GDM1 (cell line): ENCODE data around the gene GABBR2.

ENCODE experiments used
- DNase-seq: peaks from one replicate; lab custom pipeline; 2025; lab: John Stamatoyannopoulos, UW

GABBR2 gene

DNA sequence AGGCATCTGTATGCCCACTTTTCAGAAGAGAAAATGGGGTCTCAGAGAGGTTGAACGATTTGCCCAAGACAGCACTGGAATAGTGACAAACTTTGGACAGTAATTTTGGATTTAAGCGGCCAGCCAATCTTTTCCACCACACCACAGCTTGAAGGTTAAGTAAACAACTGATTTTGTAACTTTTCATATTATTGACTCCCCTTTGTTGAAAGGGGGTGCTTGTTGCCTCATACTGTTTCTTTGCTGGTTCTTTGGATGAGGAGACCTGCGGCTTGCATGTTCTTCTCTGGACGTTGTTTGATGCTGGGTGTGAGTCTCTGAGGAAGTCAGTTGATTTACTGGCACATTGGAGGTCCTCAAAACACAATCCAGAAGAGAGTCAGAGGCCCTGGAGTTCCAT, 11.7 kb upstream of the GABBR2 start:
- no peak for DNase-seq

DNA sequence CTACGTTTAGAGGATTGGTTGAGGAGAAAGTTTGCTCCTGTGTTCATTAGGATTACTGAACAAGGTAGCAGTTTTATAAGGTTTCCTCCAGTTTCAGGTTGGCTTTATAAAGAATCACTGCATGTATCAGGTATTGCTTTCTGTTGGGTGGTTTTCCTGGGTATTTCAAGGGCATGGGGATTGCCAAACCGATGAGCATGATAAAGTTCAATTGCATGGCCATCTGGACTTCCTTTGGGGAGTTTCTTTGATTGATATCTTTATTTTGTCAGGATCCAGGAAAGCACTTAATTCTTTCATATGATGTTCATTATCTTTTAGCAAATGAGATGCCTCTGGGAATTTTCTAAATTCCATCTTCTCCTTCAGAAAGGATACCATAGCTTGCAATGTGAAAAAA, 10.3 kb upstream of the GABBR2 start:
- no peak for DNase-seq

DNA sequence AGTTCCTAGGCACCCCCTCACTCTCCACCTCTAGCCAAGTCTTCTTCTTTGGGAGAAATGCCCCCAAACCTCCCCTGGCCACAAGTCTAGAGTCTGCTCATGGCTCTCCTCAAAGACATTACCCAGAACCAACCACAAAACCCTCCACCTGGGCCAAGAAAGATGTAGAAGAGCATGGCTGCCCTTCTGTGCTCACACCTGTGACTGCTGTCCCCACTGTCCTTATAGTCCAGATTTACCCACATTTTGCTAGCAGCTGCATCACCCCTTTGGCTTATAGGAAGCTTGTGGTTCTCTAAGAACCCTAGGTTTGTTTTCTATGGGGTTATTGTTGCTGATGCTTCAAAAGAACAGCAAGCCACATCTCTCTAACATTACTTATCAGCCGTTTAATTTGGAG, 6.1 kb upstream of the GABBR2 start:
- DNase-seq = no peak

GRCh38 chr9:98712987-98713386, 4.3 kb upstream of the GABBR2 start:
- DNase-seq = no peak

GRCh38 chr9:98709968-98710965, 1.5 kb upstream of the GABBR2 start:
- DNase-seq = no peak

DNA sequence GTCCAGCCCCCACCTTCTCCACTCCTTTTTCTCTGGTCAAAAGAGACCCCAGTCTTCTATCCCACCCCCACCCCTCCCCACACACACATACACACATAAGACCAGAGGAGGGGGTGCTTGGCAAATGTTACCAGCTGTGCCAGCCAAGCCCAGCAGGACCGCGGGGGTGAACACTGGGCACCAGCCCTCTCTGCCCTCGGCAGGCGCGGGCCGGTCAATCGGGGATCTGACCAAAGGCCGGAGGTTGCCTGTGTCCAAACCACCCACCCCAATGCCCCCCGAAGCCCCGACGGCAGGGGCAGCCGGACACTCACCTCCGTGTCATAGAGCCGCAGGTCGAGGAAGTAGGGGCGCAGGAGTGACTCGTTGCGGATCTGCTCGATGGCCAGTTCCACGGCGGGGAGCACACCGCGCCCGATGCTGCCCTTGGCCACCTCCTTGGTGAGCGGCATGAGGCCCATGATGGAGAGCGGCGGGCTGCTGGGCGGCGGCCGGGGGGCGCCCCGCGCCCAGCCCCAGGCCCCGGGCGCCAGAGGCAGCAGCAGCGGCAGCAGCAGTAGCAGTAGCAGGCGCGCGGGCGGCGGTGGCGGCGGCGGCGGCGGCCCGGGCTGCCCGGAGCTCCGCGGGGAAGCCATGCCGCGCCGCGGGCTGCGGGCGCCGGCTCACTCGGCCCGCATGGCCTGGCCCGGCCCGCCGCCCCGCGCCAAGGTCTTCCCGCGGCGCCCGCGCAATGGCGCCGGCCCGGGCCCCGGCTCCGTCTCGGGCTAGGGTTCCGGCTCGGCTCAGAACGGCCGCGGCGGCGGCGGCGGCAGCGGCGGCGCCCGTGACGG, 417 bp downstream of the GABBR2 start:
- DNase-seq = no peak

DNA sequence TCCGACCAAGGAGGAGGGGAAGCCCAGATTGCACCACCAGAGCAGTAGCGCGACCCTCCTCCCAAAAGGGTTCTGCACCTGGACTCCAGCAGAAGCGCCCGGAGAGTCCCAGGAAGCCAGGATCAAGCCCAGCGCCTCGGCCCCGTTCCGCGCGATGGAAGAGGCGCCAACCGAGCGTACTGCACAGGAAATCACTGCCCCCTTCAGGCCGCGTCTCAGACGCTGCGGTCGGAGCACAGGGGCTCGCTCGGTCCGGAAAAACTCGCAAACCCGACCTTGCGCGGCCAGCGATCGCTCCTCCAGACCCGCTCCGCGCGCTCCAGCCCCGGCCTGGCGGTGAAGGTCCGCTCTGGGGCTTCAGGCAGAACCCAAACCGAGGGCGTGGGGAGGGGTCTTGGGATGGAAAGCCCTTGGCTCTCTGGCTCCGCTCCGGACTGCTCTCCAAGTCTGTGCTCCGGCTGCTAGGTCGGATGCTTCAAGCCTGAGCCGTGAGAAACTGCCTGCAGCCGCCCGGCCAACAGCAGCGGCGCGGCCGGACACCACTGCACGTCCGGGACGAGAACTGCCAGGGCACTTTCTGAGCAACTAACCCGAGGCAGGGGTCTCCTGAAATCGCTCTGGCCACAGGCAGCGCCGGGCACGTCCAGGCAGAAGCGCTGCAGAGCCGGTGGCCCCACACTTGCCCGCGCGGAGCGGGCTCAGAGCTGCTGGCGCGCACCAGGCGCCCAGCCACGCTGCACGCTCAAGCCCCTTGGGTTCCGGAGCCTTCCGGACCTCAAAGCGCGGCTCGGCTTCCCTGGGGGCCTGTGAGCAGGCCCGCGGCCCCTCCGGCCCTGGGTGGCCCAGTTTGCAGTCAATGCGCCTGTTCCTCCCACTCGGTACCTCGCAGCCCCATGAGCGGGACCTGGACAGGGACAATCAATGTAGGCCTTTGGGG, 1.3 kb downstream of the GABBR2 start:
- no peak for DNase-seq

DNA sequence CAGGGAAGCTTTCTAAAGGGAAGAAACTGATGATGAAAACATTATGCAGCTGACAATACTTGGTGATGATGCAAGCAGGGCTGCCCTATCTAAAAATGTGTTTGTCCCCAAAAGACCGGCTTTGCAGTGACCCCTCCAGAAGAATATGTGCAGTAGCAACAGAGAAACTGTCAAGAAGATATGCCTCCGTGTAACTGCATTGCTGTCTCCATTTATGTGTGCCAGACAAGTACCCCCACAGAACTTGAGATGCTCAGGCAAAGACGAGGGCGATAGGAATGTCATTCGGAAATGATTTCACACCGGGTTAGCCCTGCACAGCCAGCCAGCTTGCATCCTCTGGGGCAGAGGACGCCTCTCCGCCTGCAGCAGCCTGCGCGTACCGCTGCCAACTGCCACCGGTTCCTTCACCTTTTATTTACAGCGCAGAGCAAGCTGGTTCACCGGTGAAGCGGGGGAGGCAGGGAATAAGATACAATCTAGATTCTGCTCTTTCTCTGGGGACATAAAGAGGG, 2.0 kb downstream of the GABBR2 start:
- no peak for DNase-seq

DNA sequence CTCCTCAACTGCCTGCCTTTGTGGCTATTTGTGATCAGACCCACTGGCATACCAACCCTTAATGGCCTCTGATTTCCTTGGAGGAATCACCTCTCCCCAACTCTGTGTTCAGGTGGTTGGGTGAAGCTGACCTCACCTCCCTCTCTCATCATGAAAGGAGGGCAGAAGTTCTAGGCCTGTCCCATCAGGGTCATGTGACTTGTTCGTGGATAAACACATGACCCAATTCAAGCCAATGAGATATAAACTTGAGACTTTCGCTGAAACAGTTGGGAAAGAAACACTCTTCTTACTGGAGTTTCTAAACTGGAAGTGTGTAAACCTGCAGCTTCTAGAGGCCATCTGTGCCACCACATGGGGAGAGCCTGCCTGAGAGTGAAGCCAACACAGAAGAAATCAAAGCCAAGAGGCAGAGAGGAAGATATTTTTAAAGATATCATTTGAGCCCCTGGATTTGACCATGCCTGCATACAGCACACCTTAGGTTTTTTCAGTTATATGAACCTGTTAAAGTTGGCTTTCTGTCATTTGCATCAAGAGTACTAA, 5.8 kb downstream of the GABBR2 start:
- no peak for DNase-seq

DNA sequence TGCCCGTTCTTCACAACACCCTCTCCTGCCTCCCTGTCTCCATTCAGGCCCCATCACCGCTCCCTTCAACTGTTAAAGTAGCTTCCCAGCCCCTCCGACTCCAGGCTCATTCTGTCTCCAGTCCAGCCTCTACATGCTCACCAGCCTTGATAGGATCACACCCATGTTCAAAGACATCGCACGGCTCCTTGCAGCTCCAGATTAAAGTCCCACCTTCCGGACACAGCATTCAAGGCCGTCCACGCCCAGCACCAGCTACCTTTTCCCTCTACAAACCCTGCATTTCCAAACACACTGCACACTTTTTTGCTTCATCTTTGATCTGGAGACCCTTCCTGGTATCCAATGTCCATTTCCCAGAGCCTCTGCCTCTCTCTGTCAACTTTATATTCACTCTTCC, 6.4 kb downstream of the GABBR2 start:
- no peak for DNase-seq

DNA sequence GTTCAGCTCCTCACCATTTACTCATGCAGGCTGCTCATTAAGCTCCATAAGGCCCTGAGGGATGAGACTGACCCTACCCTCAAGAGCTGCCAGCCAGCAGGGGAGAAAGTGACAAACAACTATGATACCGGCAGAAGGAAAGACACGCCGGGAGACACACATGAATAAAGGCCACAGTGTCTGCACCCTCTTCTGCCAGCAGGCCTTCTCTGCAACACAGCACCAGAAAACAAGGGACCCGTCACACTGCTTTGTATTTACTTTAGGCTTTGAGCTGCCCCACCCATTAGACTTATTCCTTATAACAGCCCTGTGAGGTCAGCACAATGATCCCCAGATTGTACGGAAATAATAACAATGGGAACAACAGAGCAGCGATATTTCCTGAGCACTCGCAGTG, 7.2 kb downstream of the GABBR2 start:
- no peak for DNase-seq

DNA sequence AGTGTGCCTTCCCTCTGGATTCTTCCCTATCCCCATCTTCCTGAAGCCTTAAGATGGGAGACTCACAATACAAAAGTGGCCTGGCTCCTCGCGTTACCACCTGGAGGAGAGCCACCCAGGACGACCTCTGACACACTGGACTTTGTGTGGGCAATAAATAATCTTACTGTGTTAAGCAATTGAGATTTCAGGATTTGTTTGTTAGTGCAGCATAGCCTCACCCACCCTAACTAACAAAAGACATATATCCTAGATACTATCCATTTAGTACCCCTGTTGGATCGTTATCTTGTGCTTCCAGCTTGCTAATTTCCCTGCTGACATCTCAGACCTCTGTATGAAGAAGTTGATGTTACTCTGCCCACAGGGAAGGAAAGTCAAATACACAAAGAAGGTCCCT, 7.9 kb downstream of the GABBR2 start:
- no peak for DNase-seq

GRCh38 chr9:98698856-98699255, 9.9 kb downstream of the GABBR2 start:
- DNase-seq = no peak

GRCh38 chr9:98694943-98695342, 13.8 kb downstream of the GABBR2 start:
- DNase-seq = no peak

- DNase-seq = no peak
Observed at GRCh38 chr9:98692392-98692791, 16.3 kb downstream of the GABBR2 start.

GRCh38 chr9:98691890-98692289, 16.8 kb downstream of the GABBR2 start:
- no peak for DNase-seq

GRCh38 chr9:98690686-98691085, 18.0 kb downstream of the GABBR2 start:
- no peak for DNase-seq

- DNase-seq = no peak
Observed at GRCh38 chr9:98688710-98689495, 19.8 kb downstream of the GABBR2 start.

- no peak for DNase-seq
Observed at GRCh38 chr9:98687911-98688310, 20.8 kb downstream of the GABBR2 start.
